ENCODE data around the gene PIPOX. TPM values are rescaled to one million over a fixed set of nuclear protein-coding genes. Genes with fewer than 3 reads are reported as not detected.

PIPOX gene
- total and polyA plus RNA-seq, 2 experiments from 2014 or later: 10.2 to 15.8 TPM

DNA sequence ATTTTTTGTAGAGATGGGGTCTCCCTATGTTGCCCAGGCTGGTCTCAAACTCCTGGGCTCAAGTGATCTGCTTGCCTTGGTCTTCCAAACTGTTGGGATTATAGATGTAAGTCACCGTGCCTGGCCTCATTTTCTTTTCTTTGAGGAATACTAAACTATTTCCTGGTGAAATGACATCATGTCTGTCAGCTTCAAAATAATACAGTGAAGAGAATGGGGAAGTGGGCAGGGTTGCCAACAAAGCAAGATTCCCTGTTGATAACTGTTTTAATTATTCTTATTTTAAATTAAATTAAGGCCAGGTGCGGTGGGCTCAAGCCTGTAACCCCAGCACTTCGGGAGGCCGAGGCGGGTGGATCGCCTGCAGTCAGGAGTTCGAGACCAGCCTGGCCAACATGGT, 21.1 kb downstream of the PIPOX start:
- H3K4me3 ChIP-seq: no peak overlapping the region
- no peaks in the 10 kb centered on the region for H3K9me3 ChIP-seq (ENCODE audit: low read depth)
- no peak overlapping the region for H3K4me2 ChIP-seq
- DNase-seq (ENCODE audit: low spot score): no peak
- H2AFZ ChIP-seq: no peak overlapping the region
- no peaks in the 10 kb centered on the region for H3K27me3 ChIP-seq
- TF ChIP-seq EZH2phosphoT487 (IDR thresholded peaks at IDR 0.05; ENCODE audit: low read depth, severe bottlenecking, unreplicated experiment) (no peak), EZH2 (IDR thresholded peaks at IDR 0.05; ENCODE audit: borderline replicate concordance) (no peak)
- TF ChIP-seq, protein P1, sequence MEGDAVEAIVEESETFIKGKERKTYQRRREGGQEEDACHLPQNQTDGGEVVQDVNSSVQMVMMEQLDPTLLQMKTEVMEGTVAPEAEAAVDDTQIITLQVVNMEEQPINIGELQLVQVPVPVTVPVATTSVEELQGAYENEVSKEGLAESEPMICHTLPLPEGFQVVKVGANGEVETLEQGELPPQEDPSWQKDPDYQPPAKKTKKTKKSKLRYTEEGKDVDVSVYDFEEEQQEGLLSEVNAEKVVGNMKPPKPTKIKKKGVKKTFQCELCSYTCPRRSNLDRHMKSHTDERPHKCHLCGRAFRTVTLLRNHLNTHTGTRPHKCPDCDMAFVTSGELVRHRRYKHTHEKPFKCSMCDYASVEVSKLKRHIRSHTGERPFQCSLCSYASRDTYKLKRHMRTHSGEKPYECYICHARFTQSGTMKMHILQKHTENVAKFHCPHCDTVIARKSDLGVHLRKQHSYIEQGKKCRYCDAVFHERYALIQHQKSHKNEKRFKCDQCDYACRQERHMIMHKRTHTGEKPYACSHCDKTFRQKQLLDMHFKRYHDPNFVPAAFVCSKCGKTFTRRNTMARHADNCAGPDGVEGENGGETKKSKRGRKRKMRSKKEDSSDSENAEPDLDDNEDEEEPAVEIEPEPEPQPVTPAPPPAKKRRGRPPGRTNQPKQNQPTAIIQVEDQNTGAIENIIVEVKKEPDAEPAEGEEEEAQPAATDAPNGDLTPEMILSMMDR (IDR thresholded peaks at IDR 0.05; ENCODE audit: poor library complexity): no peak
- H3K9me2 ChIP-seq (replicated peaks; ENCODE audit: insufficient read depth): no peaks in the 10 kb centered on the region
- H3K4me1 ChIP-seq (ENCODE audit: insufficient read depth): no peaks in the 10 kb centered on the region
- H3K79me2 ChIP-seq: no peaks in the 10 kb centered on the region
- no peaks in the 10 kb centered on the region for H4K20me1 ChIP-seq (ENCODE audit: insufficient read depth, poor library complexity, severe bottlenecking)
- H3K27ac ChIP-seq: no peak overlapping the region
- no peaks in the 10 kb centered on the region for H3K36me3 ChIP-seq (replicated peaks; ENCODE audit: insufficient read depth, low read depth)
- WGBS (ENCODE audit: low lambda C conversion rate, missing lambda C conversion rate): 92% methylated on average over 7 of the region's 7 CpGs

DNA sequence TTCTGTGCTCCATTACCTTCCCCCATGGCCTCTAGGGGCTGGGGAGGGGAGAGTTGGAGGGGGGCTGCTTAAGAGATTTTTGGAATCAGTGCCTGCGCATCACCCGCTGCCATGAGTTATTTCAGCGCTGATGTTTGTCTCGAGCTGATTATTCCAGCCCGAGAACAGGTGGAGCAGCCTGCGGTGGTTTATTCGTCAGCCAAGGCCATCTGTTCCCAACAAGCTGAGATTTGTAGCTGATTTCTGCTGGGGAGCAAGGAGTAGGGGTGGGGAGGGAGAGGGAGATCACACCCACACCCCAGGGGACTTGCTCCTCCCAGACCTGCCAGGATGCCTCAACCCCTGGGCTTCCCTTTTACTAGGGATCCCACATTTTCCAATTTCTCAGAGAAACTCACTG, 23.1 kb downstream of the PIPOX start:
- no peaks in the 10 kb centered on the region for H3K27me3 ChIP-seq

DNA sequence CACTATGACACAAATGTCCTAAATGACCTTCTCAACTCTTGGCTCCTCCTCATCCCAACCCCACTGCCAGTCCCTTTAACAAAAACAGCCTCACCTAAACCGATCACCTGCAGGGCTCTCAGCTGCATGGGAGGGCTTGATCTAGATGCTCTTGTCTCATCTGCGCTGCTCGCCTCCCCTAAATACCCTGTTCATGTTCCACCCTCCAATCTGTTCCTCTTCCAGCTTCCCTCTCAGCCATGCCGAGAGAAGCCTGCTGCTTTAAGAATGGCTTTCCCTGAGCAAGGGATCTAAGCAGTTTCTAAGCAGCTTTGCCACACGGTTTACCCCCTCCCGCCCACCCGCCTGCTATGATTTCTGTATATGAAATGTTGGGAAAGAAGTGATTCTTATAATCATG, 23.7 kb downstream of the PIPOX start:
- Histone ChIP-seq H3K4me3 (no peak overlapping the region), H3K9me3 (ENCODE audit: low read depth) (no peaks in the 10 kb centered on the region), H3K27ac (no peak overlapping the region), H3K27me3 (no peaks in the 10 kb centered on the region), H3K4me1 (ENCODE audit: insufficient read depth) (no peaks in the 10 kb centered on the region), H3K9me2 (replicated peaks; ENCODE audit: insufficient read depth) (no peaks in the 10 kb centered on the region), H3K79me2 (no peaks in the 10 kb centered on the region), H2AFZ (no peak overlapping the region), H4K20me1 (ENCODE audit: insufficient read depth, poor library complexity, severe bottlenecking) (no peaks in the 10 kb centered on the region), H3K36me3 (replicated peaks; ENCODE audit: insufficient read depth, low read depth) (no peaks in the 10 kb centered on the region), H3K4me2 (no peak overlapping the region)
- DNase-seq (ENCODE audit: low spot score): no peak
- TF ChIP-seq EZH2 (IDR thresholded peaks at IDR 0.05; ENCODE audit: borderline replicate concordance) (no peak), EZH2phosphoT487 (IDR thresholded peaks at IDR 0.05; ENCODE audit: low read depth, severe bottlenecking, unreplicated experiment) (no peak)
- TF ChIP-seq, protein P1 (IDR thresholded peaks at IDR 0.05; ENCODE audit: poor library complexity): no peak
- 75% methylated on average over 7 of the region's 7 CpGs for WGBS (ENCODE audit: low lambda C conversion rate, missing lambda C conversion rate)

More for the DNA sequence above, 23.1 kb downstream of the PIPOX start:
- Histone ChIP-seq H3K36me3 (replicated peaks; ENCODE audit: insufficient read depth, low read depth) (no peaks in the 10 kb centered on the region), H3K9me3 (ENCODE audit: low read depth) (no peaks in the 10 kb centered on the region), H3K4me1 (ENCODE audit: insufficient read depth) (no peaks in the 10 kb centered on the region), H3K79me2 (no peaks in the 10 kb centered on the region), H3K27ac (no peak overlapping the region), H4K20me1 (ENCODE audit: insufficient read depth, poor library complexity, severe bottlenecking) (no peaks in the 10 kb centered on the region), H2AFZ (no peak overlapping the region), H3K9me2 (replicated peaks; ENCODE audit: insufficient read depth) (no peaks in the 10 kb centered on the region), H3K4me3 (no peak overlapping the region), H3K4me2 (no peak overlapping the region)
- DNase-seq (ENCODE audit: low spot score): no peak
- WGBS (ENCODE audit: low lambda C conversion rate, missing lambda C conversion rate): 93% methylated on average over 6 of the region's 7 CpGs
- TF ChIP-seq, protein P1 (IDR thresholded peaks at IDR 0.05; ENCODE audit: poor library complexity): no peak
- TF ChIP-seq EZH2 (IDR thresholded peaks at IDR 0.05; ENCODE audit: borderline replicate concordance) (no peak), EZH2phosphoT487 (IDR thresholded peaks at IDR 0.05; ENCODE audit: low read depth, severe bottlenecking, unreplicated experiment) (no peak)

DNA sequence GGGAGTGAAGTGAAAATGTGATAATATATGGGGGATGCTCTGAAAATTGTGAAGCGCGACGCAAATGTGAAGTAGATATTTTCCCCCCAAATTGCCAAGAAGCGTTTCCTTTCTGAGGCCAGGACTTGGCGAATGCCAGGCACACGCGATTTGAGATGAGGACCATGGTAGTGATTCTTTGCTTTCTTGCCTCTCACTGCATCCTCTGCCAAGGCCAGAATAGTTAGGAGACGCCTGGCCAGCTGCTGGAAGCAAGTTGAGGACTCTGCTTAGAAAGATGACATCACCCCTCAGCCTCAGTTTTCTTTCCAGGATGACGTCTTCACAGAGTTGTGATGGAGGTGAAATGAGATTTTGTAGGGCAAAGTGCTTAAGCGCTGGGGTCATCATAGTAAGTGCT, 25.9 kb downstream of the PIPOX start:
- H3K36me3 ChIP-seq (replicated peaks; ENCODE audit: insufficient read depth, low read depth): no peaks in the 10 kb centered on the region
- TF ChIP-seq, protein P1 (IDR thresholded peaks at IDR 0.05; ENCODE audit: poor library complexity): no peak
- TF ChIP-seq EZH2 (IDR thresholded peaks at IDR 0.05; ENCODE audit: borderline replicate concordance): no peak
- TF ChIP-seq EZH2phosphoT487 (IDR thresholded peaks at IDR 0.05; ENCODE audit: low read depth, severe bottlenecking, unreplicated experiment): no peak
- no peaks in the 10 kb centered on the region for H3K9me2 ChIP-seq (replicated peaks; ENCODE audit: insufficient read depth)
- no peaks in the 10 kb centered on the region for H3K27me3 ChIP-seq
- no peaks in the 10 kb centered on the region for H3K79me2 ChIP-seq
- DNase-seq (ENCODE audit: low spot score): no peak
- no peak overlapping the region for H2AFZ ChIP-seq
- WGBS (ENCODE audit: low lambda C conversion rate, missing lambda C conversion rate): 88% methylated on average over 10 of the region's 10 CpGs
- H3K9me3 ChIP-seq (ENCODE audit: low read depth): no peaks in the 10 kb centered on the region
- H4K20me1 ChIP-seq (ENCODE audit: insufficient read depth, poor library complexity, severe bottlenecking): no peaks in the 10 kb centered on the region
- no peaks in the 10 kb centered on the region for H3K4me1 ChIP-seq (ENCODE audit: insufficient read depth)
- no peak overlapping the region for H3K4me3 ChIP-seq
- no peak overlapping the region for H3K4me2 ChIP-seq
- no peak overlapping the region for H3K27ac ChIP-seq
